Measurements from ENCODE around the gene ACYP1.

ACYP1 gene

GRCh38 chr14:75063491-75064204 is at the start of gene ACYP1:
ACYP1 (minus strand) TSS chr14:75064024; CDS start chr14:75063553, 471 bp downstream.
- peak; percentile 70 to 80 for DNase-seq (ENCODE audit: low read depth in 2 of 2)

- no peak for DNase-seq (ENCODE audit: low read depth in 2 of 2)
Measured at GRCh38 chr14:75109877-75110276, 46.1 kb upstream of the ACYP1 start.

- DNase-seq (ENCODE audit: low read depth in 2 of 2), result no peak
Measured at GRCh38 chr14:75107186-75107585, 43.4 kb upstream of the ACYP1 start.

GRCh38 chr14:75101491-75101890 is 37.7 kb upstream of the ACYP1 start:
- DNase-seq (ENCODE audit: low read depth in 2 of 2), result no peak

GRCh38 chr14:75098682-75099081 is 34.9 kb upstream of the ACYP1 start:
- no peak for DNase-seq (ENCODE audit: low read depth in 2 of 2)

GRCh38 chr14:75098212-75098611 is 34.4 kb upstream of the ACYP1 start:
- no peak for DNase-seq (ENCODE audit: low read depth in 2 of 2)

GRCh38 chr14:75096959-75097358 is 33.1 kb upstream of the ACYP1 start:
- no peak for DNase-seq (ENCODE audit: low read depth in 2 of 2)

GRCh38 chr14:75095690-75096089 is 31.9 kb upstream of the ACYP1 start:
- DNase-seq (ENCODE audit: low read depth in 2 of 2), result no peak

- no peak for DNase-seq (ENCODE audit: low read depth in 2 of 2)
Measured at GRCh38 chr14:75094896-75095295, 31.1 kb upstream of the ACYP1 start.

- no peak for DNase-seq (ENCODE audit: low read depth in 2 of 2)
Measured at GRCh38 chr14:75092698-75093097, 28.9 kb upstream of the ACYP1 start.

GRCh38 chr14:75091251-75091650 is 27.4 kb upstream of the ACYP1 start:
- no peak for DNase-seq (ENCODE audit: low read depth in 2 of 2)

- DNase-seq (ENCODE audit: low read depth in 2 of 2), result no peak
Measured at GRCh38 chr14:75090353-75090752, 26.5 kb upstream of the ACYP1 start.

GRCh38 chr14:75088566-75089373 is 24.9 kb upstream of the ACYP1 start:
- DNase-seq (ENCODE audit: low read depth in 2 of 2), result no peak

GRCh38 chr14:75088153-75088552 is 24.3 kb upstream of the ACYP1 start:
- DNase-seq (ENCODE audit: low read depth in 2 of 2), result no peak

- DNase-seq (ENCODE audit: low read depth in 2 of 2), result no peak
Measured at GRCh38 chr14:75084513-75084912, 20.7 kb upstream of the ACYP1 start.

- DNase-seq (ENCODE audit: low read depth in 2 of 2), result no peak
Measured at GRCh38 chr14:75083271-75083670, 19.4 kb upstream of the ACYP1 start.

GRCh38 chr14:75081660-75082229 is 17.9 kb upstream of the ACYP1 start:
- DNase-seq (ENCODE audit: low read depth in 2 of 2), result no peak

GRCh38 chr14:75079521-75079920 is 15.7 kb upstream of the ACYP1 start:
- no peak for DNase-seq (ENCODE audit: low read depth in 2 of 2)

- no peak for DNase-seq (ENCODE audit: low read depth in 2 of 2)
Measured at GRCh38 chr14:75077794-75078193, 14.0 kb upstream of the ACYP1 start.

GRCh38 chr14:75070383-75070782 is 6.6 kb upstream of the ACYP1 start:
- DNase-seq (ENCODE audit: low read depth in 2 of 2), result no peak

- no peak for DNase-seq (ENCODE audit: low read depth in 2 of 2)
Measured at GRCh38 chr14:75069811-75070145, 6.0 kb upstream of the ACYP1 start.

GRCh38 chr14:75069121-75069810 is 5.4 kb upstream of the ACYP1 start, which contains the start of gene ZC2HC1C:
ZC2HC1C (plus strand) TSS chr14:75069641; CDS start chr14:75070574, 933 bp downstream.
- DNase-seq (ENCODE audit: low read depth in 2 of 2), result peak; percentile 5 to 37

Data from stimulated activated CD4-positive, alpha-beta T cell treated with anti-CD3 and anti-CD28 coated beads, Interleukin-1b, Interleukin-23, amount 100 ng/mL, for 1 hour (primary cell).